HK-2 (cell line): ENCODE data around the gene CBLB.

Experiments used
- DNase-seq: peaks from one replicate; pipeline ENCODE4 v3.0.0-alpha.2; 2018; ENCODE audit not compliant: unreplicated experiment

Gene CBLB

DNA sequence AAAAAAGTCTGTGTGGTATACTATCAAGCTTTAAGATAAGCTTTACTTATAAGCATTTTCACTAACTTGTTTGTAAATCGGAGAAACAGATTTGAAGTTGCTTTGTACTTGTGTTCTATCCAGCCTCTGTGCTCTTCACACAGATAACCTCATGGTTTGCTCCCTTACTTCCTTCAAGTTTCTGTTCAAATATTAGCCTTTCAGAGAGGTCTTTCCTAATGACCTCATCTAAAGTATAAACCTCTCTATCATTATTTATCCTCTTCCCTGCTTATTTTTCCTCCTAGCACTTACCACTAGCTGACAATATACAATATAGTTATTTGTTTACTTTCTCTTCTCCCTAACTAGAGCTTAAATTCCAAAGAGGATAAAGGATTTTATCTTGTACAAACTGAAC lies 180.0 kb downstream of the CBLB start:
- DNase-seq = no peak

DNA sequence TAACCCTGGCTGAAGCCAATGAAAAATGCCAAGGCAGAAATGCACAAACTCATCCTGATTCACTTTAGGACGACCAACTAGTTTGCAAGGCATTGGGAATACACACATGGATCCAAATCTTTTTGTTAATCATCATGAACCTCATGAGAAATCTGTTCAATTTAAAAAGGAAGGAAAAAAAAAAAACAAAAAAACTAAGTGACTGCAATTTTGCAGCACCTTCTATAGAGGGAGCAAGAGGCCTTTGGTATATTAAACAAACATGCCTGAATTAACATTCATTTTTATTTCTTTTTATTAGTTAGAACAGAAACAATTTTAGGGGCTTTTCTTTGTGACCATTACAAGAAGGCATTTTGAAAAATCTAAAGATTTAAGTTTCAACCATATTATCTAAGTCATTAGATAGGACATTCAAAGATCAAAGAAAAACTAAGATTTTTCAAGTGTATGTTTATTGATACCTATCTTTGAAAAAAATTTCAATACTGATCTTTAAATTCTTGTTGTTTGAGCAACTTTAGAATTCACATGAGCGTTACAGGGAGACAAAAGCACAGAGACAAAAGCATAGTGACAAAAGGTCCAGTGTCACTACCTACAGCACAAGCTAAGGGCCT lies 182.4 kb downstream of the CBLB start:
- no peak for DNase-seq

DNA sequence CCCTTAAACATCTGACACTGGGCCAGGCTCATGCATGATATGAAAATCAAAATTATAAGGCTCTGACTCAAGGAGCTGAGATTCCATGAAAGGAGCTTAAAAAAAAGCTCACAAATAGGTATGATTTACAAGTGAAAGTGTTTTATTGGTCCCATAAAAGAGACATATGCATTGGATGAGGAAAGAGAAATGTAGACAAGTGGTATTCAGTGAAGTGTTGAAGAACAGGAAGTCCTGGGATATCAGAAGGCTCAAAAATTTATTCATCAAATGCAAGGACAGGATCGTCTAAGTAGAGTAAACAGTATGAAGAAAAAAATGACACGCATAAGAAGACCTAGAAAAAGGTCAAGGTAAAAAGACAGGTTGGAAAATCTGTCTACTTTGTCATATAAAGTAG lies 188.9 kb downstream of the CBLB start:
- DNase-seq = no peak

DNA sequence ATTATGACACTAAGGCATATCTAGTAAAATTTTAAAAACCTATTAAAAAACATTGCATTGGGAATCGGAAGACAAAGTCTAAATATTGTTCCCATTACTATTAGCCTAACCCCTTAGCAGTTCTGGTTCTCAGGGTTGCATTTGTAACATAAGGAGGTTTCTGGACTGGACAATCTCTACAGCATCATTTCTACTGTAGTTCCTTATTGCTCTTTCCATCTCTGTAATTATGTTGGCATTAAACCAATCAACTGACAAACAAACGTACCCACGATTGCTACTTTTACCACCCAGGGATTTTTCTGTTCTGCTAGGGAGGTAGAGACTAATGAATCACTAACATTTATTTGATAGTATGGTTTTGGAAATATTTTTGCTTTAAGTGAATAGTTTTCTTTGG lies 190.8 kb downstream of the CBLB start:
- no peak for DNase-seq

DNA sequence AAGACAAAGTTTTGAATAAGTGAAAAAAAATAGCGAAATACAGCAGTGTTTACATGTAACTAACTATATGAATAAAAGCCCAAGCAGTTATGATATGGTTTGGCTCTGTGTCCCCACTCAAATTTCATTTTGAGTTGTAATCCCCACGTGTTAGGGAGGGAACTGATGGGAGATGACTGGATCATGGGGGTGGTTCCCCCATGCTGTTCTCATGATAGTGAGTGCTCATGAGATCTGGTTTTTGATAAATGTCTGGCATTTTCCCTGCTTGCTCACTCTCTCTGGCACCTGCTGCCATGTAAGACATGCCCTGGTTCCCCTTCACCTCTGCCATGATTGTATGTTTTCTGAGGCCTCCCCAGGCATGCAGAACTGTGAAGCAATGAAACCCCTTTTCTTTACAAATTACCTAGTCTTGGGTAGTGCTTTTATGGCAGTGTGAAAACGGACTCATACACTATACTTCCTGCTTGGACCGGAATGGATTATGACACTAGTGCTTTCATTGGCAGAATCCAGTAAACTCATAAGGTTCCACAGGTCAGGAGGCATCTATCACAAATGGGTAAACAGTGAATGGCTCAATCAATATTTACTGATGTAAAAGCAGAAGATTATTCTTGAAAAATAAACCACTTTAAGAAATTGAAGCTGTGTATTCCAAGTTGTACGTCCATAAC lies 192.1 kb downstream of the CBLB start:
- no peak for DNase-seq

DNA sequence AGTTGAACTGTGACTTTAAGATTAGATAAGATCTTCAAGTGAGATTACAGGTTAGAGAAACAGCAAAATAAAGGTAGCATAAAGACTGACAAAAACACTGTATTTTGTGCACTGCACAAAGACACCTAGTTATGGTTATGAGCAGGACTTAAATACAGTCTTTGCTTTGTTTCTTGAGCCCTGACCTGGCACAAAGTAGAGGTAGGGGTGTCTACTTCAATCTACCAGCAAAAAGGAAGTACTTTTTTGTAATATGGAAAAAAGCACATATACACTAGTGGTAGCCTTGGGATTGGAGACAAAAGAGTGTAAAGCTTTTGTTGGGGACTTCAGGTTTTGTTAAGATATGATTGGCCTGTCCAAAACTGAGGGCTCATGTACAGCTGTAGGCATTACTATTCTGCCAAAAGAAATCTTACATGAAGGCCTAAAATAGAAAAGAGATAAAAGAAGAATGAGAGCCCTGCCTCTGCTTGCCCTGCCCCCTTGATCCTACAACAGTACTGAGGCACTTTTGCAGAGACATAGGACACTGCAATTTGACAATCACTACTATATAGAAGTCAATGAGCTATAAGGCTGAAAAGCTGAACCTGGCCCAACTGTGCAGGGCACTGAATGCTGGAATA lies 194.3 kb downstream of the CBLB start:
- DNase-seq = no peak

DNA sequence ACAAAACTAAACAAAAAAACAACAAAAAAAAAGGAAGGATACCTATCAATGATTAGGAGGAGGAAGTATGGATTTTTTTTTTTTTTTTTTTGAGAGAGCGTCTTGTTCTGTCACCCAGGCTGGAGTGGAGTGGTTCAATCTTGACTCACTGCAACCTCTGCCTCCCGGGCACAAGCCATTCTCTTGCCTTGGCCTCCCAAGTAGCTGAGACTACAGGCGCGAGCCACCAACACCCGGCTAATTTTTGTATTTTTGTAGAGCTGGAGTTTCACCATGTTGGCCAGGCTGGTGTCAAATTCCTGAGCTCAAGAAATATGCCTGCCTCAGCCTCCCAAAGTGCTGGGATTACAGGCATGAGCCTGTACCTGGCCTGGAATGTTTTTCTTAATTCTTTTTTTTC lies 195.8 kb downstream of the CBLB start:
- no peak for DNase-seq

DNA sequence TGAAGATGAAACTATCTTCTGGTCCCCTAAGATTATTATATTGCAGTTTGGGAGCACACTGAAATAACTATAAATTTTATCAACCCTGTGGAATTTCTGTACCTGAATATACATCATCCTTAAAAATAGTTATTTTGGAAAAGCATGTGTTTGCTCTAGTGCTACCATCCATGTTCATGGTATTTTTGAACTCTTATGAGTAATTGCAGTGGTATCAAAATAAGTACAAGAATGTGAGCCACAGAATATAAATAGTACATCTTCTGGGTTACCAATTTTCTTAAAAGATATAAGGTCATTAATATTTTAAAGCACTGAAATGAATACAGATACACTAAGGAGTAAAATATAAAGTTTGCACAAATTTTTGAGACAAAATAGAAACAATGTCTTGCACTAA lies 206.5 kb downstream of the CBLB start:
- no peak for DNase-seq

DNA sequence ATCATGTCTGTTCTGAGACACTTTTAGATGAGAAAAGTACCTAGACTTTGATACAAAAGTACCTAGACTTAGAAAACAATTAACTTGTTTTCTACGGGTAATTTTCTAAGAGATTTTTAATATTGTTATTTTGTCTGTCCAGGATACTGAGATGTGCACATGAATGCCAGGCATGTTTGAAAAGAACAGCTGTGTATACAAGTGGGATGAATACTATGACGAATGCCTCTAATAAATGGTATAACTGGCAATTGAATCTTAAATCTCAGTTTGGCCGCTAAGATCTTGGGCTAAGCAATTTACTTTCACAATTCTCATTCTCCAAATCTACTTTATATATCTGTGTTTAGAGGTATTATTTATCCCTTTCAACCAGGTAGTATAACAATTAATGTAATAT lies 207.4 kb downstream of the CBLB start:
- no peak for DNase-seq

DNA sequence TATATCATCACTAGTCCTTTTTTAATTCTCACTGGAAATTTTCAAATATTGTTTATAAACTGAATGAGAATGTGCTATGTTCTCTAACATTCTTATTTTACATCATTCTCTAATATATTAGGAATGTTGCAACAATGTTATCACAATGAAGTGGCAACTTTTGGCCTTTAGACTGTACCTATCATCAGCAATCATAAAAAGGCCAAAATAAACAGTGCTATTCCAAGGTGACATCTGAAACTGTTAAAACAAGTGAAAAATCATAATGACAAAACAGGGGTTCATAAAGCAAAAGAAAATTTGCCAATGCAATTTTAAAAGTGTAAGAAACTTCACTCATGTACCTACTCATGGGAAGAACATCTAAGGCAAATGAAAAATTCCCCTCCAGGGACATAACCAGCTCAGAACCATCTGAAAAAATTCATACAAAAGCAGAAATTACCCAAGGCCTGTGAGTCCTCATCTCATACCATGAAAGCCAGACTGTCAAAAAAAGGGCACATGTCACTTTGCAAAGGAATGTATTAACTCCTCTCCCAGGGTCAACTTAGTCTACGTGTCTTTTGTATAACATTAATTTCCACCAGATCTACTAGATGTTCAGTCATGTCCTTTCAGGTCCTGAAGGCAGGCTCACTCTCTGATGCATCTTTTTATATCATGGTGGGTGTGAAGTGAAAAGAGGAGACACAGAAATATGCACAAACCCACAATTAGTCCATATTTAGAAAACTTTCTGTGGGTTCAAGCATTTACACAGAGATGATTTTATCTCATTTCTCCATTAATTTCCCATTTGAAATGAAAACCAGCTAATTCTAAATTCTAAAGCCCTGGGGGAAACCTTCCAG lies 211.9 kb downstream of the CBLB start:
- DNase-seq = no peak

DNA sequence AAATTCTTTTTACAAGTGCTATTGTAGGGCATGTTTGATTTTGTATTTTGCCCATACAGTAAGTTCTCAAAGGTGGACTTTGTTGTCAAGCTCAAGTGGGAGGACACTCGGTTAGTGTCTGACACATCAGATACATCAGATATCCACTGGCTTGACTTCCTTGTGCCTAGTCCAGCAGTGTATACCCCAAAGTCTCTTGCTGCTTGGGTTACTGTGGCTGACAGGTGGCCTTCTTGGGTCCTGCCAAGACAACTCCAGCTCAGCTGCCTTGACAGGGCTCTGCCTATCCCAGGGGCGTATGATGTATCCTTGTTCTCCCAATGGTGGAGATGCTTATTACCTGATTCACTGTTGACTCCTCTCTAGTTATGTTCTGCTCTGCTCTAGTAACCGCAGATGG lies 214.9 kb downstream of the CBLB start:
- DNase-seq = no peak

DNA sequence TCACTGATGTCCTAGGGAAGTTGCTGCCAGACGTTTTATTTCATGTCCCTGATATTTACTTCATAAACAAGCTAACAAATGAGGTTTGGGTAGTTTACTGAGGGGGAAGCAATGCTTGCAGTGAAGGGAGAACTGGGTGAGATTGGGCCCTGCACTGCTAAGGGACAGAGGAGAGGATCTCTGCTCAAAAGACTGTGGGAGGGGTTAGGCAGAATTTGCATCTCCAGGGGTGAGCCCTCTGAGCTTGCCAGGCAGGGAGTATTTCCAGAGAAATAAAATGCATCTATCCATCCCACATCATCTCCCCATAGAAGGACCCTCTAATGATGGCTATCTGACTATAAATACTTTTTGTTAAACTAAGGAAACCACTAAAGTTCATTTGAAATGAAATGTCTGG lies 215.6 kb downstream of the CBLB start:
- no peak for DNase-seq

DNA sequence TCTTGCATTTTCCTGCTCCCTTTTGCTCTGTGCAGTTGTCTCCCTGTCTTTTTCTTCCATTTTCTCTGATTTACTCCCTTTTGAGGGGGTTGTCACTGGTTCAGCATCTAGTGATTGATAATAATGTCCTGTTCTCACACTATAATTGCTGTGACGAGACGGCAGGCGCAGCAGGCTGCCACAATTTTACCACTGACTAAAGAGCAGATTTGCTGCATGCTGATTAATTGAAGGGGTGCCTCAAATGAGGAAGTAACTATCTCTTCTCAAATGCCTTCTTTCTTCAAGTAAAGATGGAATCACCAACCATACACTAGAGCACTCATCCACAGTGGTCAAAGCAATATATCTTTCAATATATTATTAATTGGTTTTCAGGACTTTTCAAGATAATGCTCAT lies 219.3 kb downstream of the CBLB start:
- DNase-seq = no peak

DNA sequence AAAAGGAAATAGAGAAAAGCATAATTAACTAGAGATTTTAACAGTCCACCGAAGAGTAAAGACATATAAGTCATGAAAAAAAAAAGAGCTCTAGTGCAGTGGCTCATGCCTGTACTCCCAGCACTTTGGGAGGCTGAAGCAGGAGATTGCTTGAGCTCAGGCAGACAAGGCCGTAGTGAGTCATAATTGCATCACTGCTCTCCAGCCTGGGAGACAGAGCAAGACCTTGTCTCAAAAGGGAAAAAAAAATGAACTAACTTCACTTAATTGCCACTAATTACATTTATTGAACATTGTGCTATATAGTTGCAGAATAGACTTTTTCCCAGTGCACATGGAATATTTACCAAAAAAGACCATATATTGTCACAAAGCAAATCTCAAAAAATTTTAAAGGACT lies 221.8 kb downstream of the CBLB start:
- peak; percentile 52 for DNase-seq

DNA sequence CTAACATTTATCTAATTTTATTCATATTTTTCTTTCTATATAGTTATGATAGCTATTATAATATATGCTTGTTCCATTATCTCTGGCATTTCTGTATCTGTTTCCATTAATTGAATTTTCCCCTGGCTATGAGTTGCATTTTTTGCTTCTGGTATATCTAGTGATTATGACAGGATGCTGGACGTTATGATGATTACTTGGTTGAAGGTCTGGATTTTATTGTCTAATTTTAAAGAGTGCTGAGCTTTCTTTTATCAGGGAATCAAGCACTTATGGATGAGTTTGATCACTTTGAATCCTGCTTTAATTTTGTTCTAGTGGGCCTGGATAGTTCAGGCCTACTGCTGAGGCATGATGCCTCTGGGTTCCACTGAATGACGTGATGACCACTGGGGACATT lies 229.7 kb downstream of the CBLB start:
- no peak for DNase-seq

DNA sequence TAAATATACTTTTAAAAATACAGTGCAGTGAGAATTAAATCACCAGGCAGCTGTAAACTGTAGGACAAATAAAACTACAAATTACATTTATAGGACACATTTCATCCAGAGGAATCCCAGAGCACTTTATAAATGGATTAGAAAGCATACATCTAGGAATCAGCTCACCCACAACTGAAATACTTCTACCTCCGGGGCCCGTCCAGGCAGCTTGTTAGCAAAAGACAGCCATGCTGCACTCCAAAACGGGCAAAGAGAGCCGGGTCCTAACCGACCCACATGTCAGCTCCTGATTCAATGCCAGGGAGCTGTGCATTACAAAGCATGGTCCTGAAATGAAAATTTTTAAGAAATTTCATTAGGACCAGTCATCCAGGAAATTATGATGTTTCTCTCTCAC lies 234.1 kb downstream of the CBLB start:
- no peak for DNase-seq

DNA sequence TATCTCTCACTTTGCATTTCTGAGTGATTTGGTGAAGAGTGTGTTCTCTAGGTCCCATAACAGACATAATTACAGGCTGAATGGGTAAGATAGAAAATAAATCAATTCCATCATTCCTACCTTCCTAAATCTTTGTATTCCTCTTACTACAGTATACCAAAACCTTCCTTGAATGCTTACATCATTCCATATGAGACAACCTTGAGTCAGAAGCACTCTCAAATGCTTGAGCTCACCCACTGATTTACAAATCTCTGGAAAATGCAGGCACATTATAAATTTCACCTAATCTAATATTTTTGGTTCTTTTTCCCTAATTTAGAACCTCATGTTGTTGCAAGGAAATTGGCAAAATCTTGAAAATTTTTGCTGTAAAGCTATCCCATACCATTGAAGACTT lies 239.1 kb downstream of the CBLB start:
- no peak for DNase-seq

DNA sequence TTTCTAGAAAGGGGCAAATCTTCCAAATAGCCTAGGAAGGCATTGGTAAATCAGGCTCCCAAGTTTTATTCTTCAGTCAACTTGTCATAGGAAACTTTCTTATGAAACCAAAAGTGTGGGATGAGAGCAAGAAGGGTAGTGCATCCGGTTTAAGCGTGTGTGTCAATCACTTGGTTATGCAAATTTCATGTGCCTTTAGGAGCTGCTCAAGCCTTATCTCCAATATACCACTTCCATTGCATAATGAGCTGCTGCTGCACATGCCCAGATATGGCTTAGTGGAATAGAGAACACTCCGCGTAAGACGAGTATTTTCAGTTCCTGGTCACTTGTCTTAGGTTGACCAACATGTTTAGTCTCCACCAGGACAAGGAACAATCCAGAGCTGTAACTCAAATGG lies 242.1 kb downstream of the CBLB start:
- no peak for DNase-seq

DNA sequence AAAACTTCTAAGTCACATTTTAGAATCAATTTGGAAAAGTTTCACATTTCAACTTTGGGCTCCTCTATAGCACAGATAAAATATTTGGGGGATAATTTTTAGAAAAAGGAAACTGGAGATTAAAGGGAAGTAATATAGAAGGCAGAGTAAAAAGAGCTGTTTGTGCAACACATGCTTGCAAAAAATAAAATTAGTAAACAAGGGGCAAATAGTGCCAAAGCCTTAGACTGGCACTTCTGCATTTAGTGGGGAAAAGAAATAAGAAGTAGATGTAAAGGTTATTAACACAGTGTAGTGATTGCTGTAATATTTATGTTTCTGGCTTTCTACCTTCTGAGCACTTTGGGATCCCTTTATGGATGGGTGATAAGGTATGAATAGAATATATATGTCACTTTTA lies 246.6 kb downstream of the CBLB start:
- no peak for DNase-seq

DNA sequence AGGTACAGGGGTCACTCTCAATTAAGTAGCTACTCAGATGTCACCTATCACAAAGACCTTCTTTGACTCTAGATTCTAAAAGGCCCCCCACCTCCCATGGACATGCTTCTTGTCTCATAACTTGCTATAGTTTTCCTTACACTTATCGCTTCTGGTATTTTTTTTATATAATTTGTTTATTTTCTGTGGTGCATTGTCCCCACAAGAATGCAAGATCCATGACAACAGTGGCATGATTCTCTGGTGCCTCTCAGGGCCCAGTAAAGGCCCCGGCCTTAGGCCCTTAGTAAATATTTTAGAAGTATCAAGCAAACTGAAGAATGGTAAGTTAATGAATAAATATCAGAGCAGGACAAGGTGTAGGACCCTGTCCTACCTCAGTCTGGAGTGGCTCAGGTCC lies 248.6 kb downstream of the CBLB start:
- DNase-seq = no peak

DNA sequence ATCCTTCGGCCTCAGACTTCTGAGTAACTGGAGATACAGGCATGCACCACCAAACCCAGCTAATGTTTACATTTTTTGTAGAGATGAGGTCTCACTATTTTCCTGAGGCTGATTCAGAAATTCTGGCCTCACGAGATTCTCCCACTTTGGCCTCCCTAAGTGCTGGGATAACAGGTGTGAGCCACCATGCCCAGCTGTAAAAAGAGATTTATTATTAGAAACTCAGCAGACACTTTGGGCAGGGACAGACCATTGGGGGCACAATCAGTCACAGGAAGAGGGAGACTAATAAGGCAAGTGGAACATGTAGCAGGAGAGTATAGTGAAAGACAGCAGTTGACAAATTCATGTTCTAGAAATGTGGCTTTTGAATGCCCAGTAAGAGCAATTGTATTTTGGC lies 249.2 kb downstream of the CBLB start:
- DNase-seq = no peak

DNA sequence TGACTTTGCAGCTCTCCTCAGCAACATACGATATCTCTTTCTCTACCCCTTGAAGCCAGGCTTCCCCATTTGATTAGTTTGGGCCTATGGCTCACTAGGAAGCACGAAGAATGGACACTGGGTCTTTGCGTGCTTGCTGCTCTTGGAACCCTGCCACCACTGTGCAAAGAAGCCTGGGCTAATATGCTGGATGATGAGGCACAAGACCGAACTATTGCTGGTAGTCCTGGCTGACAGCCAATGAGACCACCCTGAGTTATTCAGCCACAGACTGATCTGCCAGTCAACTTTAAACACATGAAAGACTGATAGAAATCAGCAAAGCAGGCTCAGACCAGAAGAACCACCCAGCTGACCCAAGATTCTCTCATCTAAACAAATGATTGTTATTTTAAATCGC lies 250.3 kb downstream of the CBLB start:
- no peak for DNase-seq
